Adipocyte (in vitro differentiated cells): Measurements from ENCODE around the gene SOX3.

ENCODE experiments used
- DNase-seq: peaks from one replicate; pipeline ENCODE4 v3.0.0-alpha.2; 2015; ENCODE audit warnings: low read depth
- H3K27me3 ChIP-seq: replicated peaks from 2 replicates; pipeline ENCODE4 v1.7.0; 2013; ENCODE audit warnings: mild to moderate bottlenecking, low read length, moderate library complexity; ENCODE audit not compliant: control insufficient read depth, insufficient read depth
- H3K36me3 ChIP-seq: 2 replicates; pipeline ENCODE4 v1.7.0; 2013; ENCODE audit warnings: low read length, mild to moderate bottlenecking, moderate library complexity; ENCODE audit not compliant: control insufficient read depth, insufficient read depth, severe bottlenecking
- H3K4me1 ChIP-seq: 2 replicates; pipeline ENCODE4 v1.7.0; 2013; ENCODE audit warnings: mild to moderate bottlenecking, low read length, moderate library complexity; ENCODE audit not compliant: control insufficient read depth, insufficient read depth
- H3K4me3 ChIP-seq: 2 replicates; pipeline ENCODE4 v1.7.0; 2013; ENCODE audit warnings: mild to moderate bottlenecking, low read length, moderate library complexity
- H3K9ac ChIP-seq: 2 replicates; pipeline ENCODE4 v1.7.0; 2013; ENCODE audit warnings: mild to moderate bottlenecking, low read length, moderate library complexity
- H3K9me3 ChIP-seq: 2 replicates; pipeline ENCODE4 v1.7.0; 2013; ENCODE audit warnings: mild to moderate bottlenecking, low read length, moderate library complexity; ENCODE audit not compliant: control insufficient read depth

Gene SOX3

GRCh38 chrX:140507982-140508305, 3.1 kb upstream of the SOX3 start:
- no peak for DNase-seq
- peaks cover 8% of the 10 kb centered on the region for H3K9me3 ChIP-seq
- H3K4me3 ChIP-seq: no peak overlapping the region
- no peaks in the 10 kb centered on the region for H3K36me3 ChIP-seq
- H3K4me1 ChIP-seq: no peaks in the 10 kb centered on the region
- no peak overlapping the region for H3K9ac ChIP-seq
- peaks cover 74% of the 10 kb centered on the region for H3K27me3 ChIP-seq

GRCh38 chrX:140507223-140507981, 2.5 kb upstream of the SOX3 start:
- Histone ChIP-seq H3K36me3 (no peaks in the 10 kb centered on the region), H3K4me1 (no peaks in the 10 kb centered on the region), H3K4me3 (no peak overlapping the region), H3K9me3 (peaks cover 8% of the 10 kb centered on the region), H3K9ac (no peak overlapping the region), H3K27me3 (peaks cover 74% of the 10 kb centered on the region)
- DNase-seq: no peak

GRCh38 chrX:140505421-140506337, 810 bp upstream of the SOX3 start:
- no peak for DNase-seq
- H3K36me3 ChIP-seq: no peaks in the 10 kb centered on the region
- peaks cover 75% of the 10 kb centered on the region for H3K27me3 ChIP-seq
- H3K4me3 ChIP-seq: no peak overlapping the region
- H3K9ac ChIP-seq: no peak overlapping the region
- H3K4me1 ChIP-seq: no peaks in the 10 kb centered on the region
- H3K9me3 ChIP-seq: peaks cover 8% of the 10 kb centered on the region

GRCh38 chrX:140503714-140504351, 1.0 kb downstream of the SOX3 start:
- Histone ChIP-seq H3K4me3 (peak overlapping the region; percentile 37), H3K4me1 (no peaks in the 10 kb centered on the region), H3K27me3 (peaks cover 76% of the 10 kb centered on the region), H3K36me3 (no peaks in the 10 kb centered on the region), H3K9me3 (no peaks in the 10 kb centered on the region), H3K9ac (no peak overlapping the region)
- peak; percentile 22 for DNase-seq

GRCh38 chrX:140503238-140503601, 1.6 kb downstream of the SOX3 start:
- Histone ChIP-seq H3K27me3 (peaks cover 78% of the 10 kb centered on the region), H3K9ac (no peak overlapping the region), H3K9me3 (no peaks in the 10 kb centered on the region), H3K4me3 (no peak overlapping the region), H3K4me1 (no peaks in the 10 kb centered on the region), H3K36me3 (no peaks in the 10 kb centered on the region)
- DNase-seq: no peak

- peak; percentile 7 for DNase-seq
- Histone ChIP-seq H3K36me3 (no peaks in the 10 kb centered on the region), H3K4me3 (no peak overlapping the region), H3K9ac (no peak overlapping the region), H3K4me1 (no peaks in the 10 kb centered on the region), H3K9me3 (no peaks in the 10 kb centered on the region), H3K27me3 (peaks cover 80% of the 10 kb centered on the region)
Observed at GRCh38 chrX:140502491-140503237, 2.2 kb downstream of the SOX3 start.

- no peaks in the 10 kb centered on the region for H3K36me3 ChIP-seq
- H3K27me3 ChIP-seq: peaks cover 79% of the 10 kb centered on the region
- H3K9me3 ChIP-seq: no peaks in the 10 kb centered on the region
- DNase-seq: no peak
- no peaks in the 10 kb centered on the region for H3K4me1 ChIP-seq
- no peak overlapping the region for H3K9ac ChIP-seq
- no peak overlapping the region for H3K4me3 ChIP-seq
Observed at GRCh38 chrX:140501940-140502468, 2.9 kb downstream of the SOX3 start.

- Histone ChIP-seq H3K9me3 (no peaks in the 10 kb centered on the region), H3K4me3 (no peak overlapping the region), H3K9ac (no peak overlapping the region), H3K4me1 (no peaks in the 10 kb centered on the region), H3K36me3 (no peaks in the 10 kb centered on the region), H3K27me3 (peaks cover 76% of the 10 kb centered on the region)
- DNase-seq: no peak
Observed at GRCh38 chrX:140501321-140501720, 3.5 kb downstream of the SOX3 start.

GRCh38 chrX:140500441-140500840, 4.4 kb downstream of the SOX3 start:
- no peak for DNase-seq
- Histone ChIP-seq H3K9ac (no peak overlapping the region), H3K36me3 (no peaks in the 10 kb centered on the region), H3K27me3 (peaks cover 72% of the 10 kb centered on the region), H3K9me3 (no peaks in the 10 kb centered on the region), H3K4me1 (no peaks in the 10 kb centered on the region), H3K4me3 (no peak overlapping the region)

- Histone ChIP-seq H3K4me3 (no peak overlapping the region), H3K27me3 (peaks cover 63% of the 10 kb centered on the region), H3K9me3 (no peaks in the 10 kb centered on the region), H3K36me3 (no peaks in the 10 kb centered on the region), H3K9ac (no peak overlapping the region), H3K4me1 (no peaks in the 10 kb centered on the region)
- DNase-seq: no peak
Observed at GRCh38 chrX:140495739-140496138, 9.1 kb downstream of the SOX3 start.
